Daoy (cell line): ENCODE measurements around the gene HBQ1. TPM values are rescaled to one million over a fixed set of nuclear protein-coding genes. Genes with fewer than 3 reads are reported as not detected.
"Not testable (repeated sequence)": the region's sequence is repeated elsewhere in the genome, so short reads cannot be mapped to it uniquely, and the experiment has no call there.

ENCODE experiments used
- DNase-seq: peaks from one replicate; pipeline ENCODE4 v3.0.0-alpha.2; 2015; ENCODE audit warnings: low read depth
- total RNA-seq: library from RNA; depleted of rRNA; stranded (reverse); fragments of >200 nt; shearing (Covaris generic); gene quantifications from 2 replicates; pipeline ENCODE4 v1.2.3, GENCODE V29; 2014

The HBQ1 gene
- total RNA-seq, 1 experiment from 2014 or later = not detected

DNA sequence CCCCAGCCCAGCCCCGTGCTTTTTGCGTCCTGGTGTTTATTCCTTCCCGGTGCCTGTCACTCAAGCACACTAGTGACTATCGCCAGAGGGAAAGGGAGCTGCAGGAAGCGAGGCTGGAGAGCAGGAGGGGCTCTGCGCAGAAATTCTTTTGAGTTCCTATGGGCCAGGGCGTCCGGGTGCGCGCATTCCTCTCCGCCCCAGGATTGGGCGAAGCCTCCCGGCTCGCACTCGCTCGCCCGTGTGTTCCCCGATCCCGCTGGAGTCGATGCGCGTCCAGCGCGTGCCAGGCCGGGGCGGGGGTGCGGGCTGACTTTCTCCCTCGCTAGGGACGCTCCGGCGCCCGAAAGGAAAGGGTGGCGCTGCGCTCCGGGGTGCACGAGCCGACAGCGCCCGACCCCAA, 4.3 kb upstream of the HBQ1 start:
- DNase-seq = not testable (repeated sequence)

DNA sequence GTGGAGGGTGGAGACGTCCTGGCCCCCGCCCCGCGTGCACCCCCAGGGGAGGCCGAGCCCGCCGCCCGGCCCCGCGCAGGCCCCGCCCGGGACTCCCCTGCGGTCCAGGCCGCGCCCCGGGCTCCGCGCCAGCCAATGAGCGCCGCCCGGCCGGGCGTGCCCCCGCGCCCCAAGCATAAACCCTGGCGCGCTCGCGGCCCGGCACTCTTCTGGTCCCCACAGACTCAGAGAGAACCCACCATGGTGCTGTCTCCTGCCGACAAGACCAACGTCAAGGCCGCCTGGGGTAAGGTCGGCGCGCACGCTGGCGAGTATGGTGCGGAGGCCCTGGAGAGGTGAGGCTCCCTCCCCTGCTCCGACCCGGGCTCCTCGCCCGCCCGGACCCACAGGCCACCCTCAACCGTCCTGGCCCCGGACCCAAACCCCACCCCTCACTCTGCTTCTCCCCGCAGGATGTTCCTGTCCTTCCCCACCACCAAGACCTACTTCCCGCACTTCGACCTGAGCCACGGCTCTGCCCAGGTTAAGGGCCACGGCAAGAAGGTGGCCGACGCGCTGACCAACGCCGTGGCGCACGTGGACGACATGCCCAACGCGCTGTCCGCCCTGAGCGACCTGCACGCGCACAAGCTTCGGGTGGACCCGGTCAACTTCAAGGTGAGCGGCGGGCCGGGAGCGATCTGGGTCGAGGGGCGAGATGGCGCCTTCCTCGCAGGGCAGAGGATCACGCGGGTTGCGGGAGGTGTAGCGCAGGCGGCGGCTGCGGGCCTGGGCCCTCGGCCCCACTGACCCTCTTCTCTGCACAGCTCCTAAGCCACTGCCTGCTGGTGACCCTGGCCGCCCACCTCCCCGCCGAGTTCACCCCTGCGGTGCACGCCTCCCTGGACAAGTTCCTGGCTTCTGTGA, 3.5 kb upstream of the HBQ1 start, which contains the start of gene HBA1:
HBA1 (plus strand) TSS at position 204 of the 906 bp plus-strand sequence; CDS start at position 241, 37 bp downstream.
- not testable (repeated sequence) for DNase-seq

DNA sequence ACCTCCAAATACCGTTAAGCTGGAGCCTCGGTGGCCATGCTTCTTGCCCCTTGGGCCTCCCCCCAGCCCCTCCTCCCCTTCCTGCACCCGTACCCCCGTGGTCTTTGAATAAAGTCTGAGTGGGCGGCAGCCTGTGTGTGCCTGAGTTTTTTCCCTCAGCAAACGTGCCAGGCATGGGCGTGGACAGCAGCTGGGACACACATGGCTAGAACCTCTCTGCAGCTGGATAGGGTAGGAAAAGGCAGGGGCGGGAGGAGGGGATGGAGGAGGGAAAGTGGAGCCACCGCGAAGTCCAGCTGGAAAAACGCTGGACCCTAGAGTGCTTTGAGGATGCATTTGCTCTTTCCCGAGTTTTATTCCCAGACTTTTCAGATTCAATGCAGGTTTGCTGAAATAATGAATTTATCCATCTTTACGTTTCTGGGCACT, 2.9 kb upstream of the HBQ1 start:
- DNase-seq = no peak

DNA sequence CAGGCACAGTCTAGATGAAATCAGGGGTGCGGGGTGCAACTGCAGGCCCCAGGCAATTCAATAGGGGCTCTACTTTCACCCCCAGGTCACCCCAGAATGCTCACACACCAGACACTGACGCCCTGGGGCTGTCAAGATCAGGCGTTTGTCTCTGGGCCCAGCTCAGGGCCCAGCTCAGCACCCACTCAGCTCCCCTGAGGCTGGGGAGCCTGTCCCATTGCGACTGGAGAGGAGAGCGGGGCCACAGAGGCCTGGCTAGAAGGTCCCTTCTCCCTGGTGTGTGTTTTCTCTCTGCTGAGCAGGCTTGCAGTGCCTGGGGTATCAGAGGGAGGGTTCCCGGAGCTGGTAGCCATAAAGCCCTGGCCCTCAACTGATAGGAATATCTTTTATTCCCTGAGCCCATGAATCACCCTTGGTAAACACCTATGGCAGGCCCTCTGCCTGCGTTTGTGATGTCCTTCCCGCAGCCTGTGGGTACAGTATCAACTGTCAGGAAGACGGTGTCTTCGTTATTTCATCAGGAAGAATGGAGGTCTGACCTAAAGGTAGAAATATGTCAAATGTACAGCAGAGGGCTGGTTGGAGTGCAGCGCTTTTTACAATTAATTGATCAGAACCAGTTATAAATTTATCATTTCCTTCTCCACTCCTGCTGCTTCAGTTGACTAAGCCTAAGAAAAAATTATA, 2.1 kb upstream of the HBQ1 start:
- no peak for DNase-seq

DNA sequence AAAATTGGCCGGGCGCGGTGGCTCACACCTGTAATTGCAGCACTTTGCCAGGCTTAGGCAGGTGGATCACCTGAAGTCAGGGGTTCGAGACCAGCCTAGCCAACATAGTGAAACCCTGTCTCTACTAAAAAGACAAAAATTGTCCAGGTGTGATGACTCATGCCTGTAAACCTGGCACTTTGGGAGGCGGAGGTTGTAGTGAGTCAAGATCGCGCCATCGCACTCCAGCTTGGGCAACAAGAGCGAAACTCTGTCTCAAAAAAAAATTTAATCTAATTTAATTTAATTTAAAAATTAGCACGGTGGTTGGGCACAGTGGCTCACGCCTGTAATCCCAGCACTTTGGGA, 1.6 kb upstream of the HBQ1 start:
- no peak for DNase-seq

DNA sequence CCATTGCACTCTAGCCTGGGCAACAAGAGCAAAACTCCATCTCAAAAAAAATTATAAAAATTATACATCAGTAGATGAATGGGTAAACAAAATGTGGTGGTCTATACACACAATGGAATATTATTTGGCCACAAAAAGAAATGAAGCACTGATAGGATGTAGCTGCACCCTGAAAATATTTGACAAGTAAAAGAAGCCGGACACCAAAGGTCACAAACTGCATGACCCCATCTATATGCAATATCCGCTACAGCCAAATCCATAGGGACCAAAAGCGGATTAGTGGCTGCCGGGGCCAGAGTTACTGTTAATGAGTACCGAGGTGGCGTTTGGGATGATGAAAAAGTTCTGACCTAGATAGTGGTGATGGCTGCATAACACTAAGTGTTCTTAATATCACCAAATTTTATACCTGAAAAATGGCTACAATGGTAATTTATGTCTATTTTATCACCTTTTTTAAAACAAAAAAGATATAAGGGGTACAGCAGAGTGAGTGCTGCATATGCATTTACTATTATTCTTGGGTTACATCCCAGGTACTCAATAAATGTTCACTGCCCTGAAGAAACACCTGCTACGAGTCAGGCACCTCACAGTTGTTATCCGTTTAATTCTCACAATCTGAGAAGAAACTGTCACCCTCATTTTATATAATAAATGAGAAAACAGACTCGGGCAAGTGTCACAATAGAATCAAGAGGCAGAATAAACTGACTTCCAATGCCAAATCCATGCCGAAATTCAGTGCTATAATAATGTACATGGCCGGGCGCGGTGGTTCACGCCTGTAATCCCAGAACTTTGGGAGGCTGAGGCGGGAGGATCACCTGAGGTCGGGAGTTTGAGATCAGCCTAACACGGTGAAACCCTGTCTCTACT, 807 bp upstream of the HBQ1 start:
- DNase-seq = no peak

DNA sequence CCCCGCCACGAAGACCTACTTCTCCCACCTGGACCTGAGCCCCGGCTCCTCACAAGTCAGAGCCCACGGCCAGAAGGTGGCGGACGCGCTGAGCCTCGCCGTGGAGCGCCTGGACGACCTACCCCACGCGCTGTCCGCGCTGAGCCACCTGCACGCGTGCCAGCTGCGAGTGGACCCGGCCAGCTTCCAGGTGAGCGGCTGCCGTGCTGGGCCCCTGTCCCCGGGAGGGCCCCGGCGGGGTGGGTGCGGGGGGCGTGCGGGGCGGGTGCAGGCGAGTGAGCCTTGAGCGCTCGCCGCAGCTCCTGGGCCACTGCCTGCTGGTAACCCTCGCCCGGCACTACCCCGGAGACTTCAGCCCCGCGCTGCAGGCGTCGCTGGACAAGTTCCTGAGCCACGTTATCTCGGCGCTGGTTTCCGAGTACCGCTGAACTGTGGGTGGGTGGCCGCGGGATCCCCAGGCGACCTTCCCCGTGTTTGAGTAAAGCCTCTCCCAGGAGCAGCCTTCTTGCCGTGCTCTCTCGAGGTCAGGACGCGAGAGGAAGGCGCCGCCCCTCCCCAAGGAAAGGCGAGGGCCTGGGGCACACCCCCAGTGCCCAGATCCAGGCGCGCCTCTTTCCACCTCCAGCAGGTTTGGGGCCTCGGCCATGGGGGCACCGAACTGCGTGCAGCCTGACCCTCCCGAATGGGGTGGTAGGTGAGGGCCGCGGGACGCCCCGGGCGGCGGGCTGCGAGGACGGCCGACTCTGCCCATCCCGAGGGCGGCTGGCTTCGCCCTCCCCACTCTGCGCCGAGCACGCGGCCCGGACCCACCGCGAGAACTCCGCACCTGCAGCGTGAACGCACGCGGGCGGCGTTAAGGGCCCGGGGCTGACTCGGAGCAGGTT, 664 bp downstream of the HBQ1 start:
- peak; percentile 82 for DNase-seq

DNA sequence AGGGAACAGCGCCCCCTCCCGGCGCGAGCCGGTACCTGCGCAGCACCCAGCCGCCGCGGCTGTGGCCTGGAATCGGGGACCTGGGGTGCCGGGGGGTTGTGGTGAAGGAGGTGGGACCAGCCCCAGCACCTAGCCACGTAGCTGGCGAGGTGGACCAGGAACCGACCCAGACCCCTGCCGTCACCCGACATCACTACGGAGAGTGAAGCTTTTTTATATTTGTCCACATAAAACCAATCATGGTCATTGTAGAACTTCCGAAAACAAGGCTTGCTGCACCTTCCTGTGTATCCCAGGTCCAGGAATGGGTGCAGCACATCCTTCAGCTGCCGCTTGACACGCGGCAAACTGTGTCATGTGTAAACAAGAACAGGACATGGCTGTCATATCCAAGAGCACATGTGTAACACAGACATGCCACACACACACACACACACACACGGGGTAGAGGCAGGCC, 1.3 kb downstream of the HBQ1 start:
- DNase-seq = no peak

DNA sequence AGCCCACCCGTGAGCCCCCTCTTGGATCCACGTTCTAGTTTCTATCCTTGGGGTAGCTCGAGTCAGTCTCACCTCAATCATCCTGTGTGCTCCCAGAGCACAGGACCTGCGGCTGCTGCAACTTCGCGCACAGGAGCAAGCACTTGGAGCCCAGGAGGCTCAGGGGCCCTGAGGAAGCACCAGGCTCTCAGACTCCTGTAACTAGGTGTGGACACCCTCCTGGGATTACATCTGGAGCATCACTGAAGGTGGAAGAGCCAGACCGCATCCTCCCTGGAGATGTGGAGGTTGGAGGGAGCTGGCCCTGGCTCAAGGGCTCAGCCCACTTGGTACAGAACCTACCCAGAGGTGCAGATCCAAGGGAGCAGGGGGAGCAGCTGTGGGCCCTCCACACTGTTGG, 2.7 kb downstream of the HBQ1 start:
- DNase-seq = no peak

DNA sequence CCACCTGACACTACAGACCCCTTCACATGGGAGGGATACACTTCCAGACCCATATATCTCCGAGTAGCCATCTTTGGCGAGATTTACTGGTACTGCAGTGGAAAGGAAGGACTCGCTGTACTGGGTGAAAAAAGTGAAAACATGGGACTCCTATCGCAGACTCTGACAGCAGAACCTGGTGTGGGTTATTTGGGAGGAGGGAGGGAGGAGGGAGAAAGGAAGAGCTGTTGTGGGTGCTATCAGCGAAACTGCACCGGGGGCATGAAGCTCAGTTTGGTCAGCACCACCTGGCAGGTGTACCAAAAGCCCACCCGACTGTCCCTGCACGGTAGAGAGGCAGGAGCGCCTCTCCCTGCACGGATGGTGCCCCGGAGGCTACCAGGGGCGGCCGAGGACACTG, 5.0 kb downstream of the HBQ1 start:
- DNase-seq = no peak

DNA sequence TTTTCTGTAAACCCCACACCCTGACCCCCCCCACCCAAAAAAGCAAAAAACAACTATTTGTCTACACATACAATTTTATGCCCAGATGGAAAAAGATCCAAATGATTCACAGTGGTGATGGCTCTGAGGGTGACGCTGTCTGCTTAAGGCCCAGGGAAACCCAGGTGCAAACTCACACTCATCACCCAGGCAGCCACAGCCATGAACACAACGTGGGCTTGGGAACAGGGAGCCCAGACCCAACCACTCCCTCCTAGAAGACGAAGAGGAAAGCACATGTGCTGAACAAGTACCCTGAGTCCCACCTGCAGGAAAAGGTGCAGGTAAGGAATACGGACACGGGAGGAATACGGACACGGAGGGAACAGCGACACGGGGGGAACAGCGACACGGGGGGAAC, 5.4 kb downstream of the HBQ1 start:
- no peak for DNase-seq

DNA sequence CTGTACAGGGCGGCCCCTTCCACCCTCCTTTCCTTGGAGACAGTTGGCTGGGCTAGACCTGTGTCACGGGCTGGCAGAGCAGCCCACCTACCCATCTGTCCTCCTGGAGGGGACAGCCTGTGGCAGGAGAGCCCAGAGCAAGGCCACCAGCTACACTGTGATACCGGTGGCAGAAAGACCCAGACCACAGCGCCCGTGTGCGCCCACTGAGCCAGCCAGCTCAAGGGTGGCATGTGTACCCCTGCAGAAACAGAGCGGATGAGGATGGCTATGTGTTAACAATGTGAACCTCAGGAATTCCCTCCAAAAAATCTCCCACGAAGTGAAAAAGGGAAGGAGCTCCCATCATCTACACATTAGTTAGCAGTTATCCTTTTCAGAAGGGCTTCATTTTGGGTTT, 7.1 kb downstream of the HBQ1 start:
- DNase-seq = no peak

DNA sequence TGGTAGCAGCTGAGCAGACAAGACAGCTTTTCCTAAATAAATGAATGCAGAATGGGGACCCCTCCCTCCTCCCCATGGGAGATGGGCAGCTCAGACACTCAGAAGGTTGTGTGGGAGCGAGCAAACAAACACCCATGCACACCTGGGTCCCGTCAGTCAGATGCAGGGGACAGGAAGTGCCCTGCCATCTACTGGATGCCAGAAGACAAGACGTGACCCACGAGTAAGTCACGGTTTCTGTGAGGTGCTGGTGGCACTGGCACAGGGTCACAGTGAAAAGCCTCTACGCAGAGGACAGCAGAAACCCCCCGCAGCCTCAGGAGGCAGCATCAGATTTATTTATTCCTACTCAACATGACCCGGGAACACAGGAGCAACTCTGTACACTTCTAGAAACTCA, 8.4 kb downstream of the HBQ1 start:
- no peak for DNase-seq

DNA sequence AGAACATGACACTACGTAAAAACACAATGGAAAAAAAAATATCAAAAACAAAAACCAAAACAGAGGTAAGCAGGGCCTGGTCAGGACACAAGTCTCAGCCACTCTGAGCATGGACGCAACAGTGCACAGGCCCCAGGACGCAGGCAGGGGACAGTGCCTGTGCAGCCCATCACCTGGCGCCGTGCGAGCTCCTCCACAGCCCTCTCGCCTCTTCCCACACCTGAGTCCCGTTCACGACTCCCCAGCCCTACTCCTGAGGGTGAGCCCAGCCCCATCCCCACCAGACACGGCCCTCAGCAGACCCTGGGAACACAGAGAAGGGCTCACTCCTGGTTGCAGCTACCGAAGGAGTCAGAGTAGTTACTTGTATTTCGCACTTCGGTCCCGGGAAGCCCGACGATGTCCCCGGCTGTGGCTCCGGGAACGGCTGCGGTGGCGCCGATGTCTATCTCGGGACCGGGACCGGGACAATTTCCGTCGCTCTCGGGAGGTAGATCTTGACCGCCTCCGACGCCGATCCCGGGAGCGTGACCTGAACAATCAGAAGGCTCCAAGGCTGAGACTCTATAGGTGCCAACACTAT, 9.4 kb downstream of the HBQ1 start:
- no peak for DNase-seq

DNA sequence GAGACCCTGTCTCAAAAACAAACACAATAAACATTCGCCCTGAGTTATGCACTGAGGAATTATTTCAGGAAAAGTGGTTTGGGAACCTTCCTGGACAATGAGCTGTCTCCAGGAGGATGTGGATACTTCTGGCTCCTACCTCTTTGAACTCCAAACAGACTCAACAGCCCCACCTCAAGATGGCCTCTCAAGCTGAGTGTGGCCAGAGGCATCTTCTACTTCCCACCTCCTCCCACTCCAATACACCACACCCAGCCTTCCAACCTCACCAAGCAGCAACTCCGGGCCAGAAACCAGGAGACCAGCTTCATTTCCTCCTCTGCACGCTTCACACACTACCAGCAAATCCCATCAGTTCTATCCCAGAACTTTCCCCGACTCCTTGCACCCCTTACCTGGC, 11.6 kb downstream of the HBQ1 start:
- DNase-seq = no peak

DNA sequence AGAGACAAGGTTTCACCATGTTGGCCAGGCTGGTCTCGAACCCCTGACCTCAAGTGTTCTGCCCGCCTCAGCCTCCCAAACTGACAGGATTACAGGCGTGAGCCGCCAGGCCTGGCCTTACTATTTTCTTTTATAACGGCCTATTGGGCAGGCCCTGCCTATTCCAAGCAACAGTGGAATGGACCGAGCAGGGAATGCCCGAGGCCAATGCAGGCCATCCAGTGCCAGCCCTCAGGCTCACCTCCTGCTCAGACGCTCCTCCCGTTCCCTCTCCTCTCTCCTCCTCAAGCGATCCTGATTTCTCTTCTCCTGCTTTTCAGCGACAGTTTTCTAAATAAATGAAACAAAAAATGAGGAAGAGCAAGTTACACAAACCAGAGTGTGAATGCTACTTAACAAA, 12.4 kb downstream of the HBQ1 start:
- DNase-seq = no peak

DNA sequence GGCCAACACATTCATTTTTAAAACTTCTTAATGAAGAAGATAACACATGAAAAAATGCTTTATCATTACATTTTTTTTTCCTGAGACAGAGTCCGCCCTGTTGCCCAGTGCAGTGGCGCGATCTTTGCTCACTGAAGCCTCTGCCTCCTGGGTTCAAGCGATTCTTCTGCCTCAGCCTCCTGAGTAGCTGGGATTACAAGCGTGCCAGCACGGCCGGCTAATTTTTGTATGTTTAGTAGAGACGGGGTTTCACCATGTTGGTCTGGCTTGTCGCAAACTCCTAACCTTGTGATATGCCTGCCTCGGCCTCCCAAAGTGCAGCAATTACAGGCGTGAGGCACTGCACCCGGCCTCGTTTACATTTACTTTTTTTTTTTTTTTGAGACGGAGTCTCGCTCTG, 13.2 kb downstream of the HBQ1 start:
- no peak for DNase-seq

DNA sequence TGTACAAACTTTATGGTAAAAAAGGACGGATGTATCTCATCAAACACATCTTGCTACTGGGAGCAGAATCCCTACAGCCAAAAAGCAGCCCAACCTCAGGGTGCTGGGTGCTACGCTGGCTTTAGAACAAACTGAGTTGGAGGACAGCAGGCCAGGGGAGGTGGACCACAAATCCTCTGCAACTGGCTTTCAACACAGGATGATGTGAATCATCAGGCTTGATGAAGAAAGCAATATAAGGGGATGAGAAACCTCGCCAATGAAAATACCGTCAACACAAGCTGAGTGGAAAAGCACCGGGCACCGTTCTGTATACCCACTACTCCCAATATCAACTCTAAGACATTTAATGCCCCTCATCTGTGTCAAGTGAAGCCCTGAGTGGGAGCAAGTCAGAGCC, 14.3 kb downstream of the HBQ1 start:
- DNase-seq = no peak

DNA sequence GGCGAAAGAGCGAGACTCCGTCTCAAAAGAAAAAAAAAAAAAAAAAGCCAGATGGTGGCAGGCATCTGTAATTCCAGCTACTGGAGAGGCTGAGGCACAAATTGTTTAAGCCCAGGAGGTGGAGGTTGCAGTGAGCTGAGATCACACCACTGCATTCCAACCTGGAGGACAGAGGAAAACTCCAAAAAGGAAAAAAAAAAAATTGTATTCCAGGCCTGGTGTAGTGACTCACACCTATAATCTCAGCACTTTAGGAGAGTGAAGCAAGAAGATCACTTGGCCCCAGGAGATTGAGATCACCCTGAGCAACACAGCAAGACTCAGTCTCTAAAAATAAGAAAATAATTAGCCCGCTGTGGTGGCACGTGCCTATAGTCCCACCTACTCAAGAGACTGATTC, 20.1 kb downstream of the HBQ1 start:
- peak; percentile 9 for DNase-seq

DNA sequence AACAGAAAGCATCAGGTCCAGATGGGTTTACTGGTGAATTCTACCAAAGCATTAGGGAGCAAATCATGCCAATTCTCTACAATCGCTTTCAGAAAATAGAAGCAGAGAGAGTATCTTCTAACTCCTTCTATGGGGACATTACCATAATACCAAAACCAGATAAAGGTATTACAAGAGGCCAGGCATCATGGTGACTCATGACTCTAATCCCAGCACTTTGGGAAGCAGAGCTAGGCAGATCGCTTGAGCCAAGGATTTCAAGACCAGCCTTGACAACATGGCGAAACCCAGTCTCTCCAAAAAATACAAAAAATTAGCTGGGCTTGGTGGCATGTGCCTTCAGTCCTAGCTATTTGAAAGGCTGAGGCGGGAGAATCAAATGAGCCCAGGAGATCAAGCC, 23.0 kb downstream of the HBQ1 start:
- DNase-seq = no peak

DNA sequence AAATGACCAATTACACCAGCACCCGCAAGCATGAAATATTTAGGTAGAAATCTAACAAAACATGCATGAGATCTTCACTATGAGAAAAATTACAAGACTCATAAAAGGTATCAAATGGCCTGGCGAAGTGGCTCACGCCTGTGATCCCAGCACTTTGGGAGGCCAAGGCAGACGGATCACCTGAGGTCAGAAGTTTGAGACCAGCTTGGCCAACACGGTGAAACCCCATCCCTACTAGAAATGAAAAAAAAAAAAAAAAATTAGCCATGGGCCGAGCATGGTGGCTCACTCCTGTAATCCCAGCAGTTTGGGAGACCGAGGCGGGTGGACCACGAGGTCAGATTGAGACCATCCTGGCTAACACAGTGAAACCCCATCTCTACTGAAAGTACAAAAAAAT, 23.8 kb downstream of the HBQ1 start:
- DNase-seq = not testable (repeated sequence)
